ENCODE results near the gene IL34. TPM values are rescaled to one million over a fixed set of nuclear protein-coding genes. Genes with fewer than 3 reads are reported as not detected.

The IL34 gene
- total and polyA plus RNA-seq, 2 of the 13 experiments (the other 11 are each of a cell fraction or from before 2014, with no cell fraction given), result 1.2 to 1.3 TPM

GRCh38 chr16:70691223-70692129, 45.1 kb downstream of the IL34 start (continued):
- TF ChIP-seq, protein P1, sequence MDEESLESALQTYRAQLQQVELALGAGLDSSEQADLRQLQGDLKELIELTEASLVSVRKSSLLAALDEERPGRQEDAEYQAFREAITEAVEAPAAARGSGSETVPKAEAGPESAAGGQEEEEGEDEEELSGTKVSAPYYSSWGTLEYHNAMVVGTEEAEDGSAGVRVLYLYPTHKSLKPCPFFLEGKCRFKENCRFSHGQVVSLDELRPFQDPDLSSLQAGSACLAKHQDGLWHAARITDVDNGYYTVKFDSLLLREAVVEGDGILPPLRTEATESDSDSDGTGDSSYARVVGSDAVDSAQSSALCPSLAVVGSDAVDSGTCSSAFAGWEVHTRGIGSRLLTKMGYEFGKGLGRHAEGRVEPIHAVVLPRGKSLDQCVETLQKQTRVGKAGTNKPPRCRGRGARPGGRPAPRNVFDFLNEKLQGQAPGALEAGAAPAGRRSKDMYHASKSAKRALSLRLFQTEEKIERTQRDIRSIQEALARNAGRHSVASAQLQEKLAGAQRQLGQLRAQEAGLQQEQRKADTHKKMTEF (CRISPR knock-in tag; IDR thresholded peaks at IDR 0.05), result no peak
- TF ChIP-seq JDP2 (CRISPR knock-in tag; IDR thresholded peaks at IDR 0.05; ENCODE audit: borderline replicate concordance) (no peak), ZNF816 (CRISPR knock-in tag; IDR thresholded peaks at IDR 0.05; ENCODE audit: borderline replicate concordance) (no peak), ZXDC (CRISPR knock-in tag; IDR thresholded peaks at IDR 0.05) (no peak), ZNF687 (CRISPR knock-in tag; IDR thresholded peaks at IDR 0.05) (peak; percentile 83), SNAPC2 (CRISPR knock-in tag; IDR thresholded peaks at IDR 0.05) (no peak), ZC3H4 (CRISPR knock-in tag; IDR thresholded peaks at IDR 0.05; ENCODE audit: borderline replicate concordance) (no peak), FOXK2 (IDR thresholded peaks at IDR 0.05) (no peak), NFRKB (IDR thresholded peaks at IDR 0.05) (no peak), HIVEP1 (CRISPR knock-in tag; IDR thresholded peaks at IDR 0.05) (no peak), ATF7-NPFF (CRISPR knock-in tag; IDR thresholded peaks at IDR 0.05; ENCODE audit: low read depth) (no peak), ARNTL (CRISPR knock-in tag; IDR thresholded peaks at IDR 0.05) (no peak), TCF7 (IDR thresholded peaks at IDR 0.05; ENCODE audit: low read depth) (no peak), MIXL1 (CRISPR knock-in tag; IDR thresholded peaks at IDR 0.05) (no peak), ZSCAN22 (CRISPR knock-in tag; IDR thresholded peaks at IDR 0.05) (no peak), YY1 (IDR thresholded peaks at IDR 0.05; ENCODE audit: insufficient read depth, insufficient replicate concordance, low read depth, low read length) (no peak), ZKSCAN1 (IDR thresholded peaks at IDR 0.05; ENCODE audit: low read length) (no peak), ZNF724P (CRISPR knock-in tag; IDR thresholded peaks at IDR 0.05; ENCODE audit: borderline replicate concordance) (no peak), ZNF20 (CRISPR knock-in tag; IDR thresholded peaks at IDR 0.05) (no peak), ETV5 (CRISPR knock-in tag; IDR thresholded peaks at IDR 0.05; ENCODE audit: borderline replicate concordance) (peak; percentile 85)
- TF ChIP-seq, protein P2, sequence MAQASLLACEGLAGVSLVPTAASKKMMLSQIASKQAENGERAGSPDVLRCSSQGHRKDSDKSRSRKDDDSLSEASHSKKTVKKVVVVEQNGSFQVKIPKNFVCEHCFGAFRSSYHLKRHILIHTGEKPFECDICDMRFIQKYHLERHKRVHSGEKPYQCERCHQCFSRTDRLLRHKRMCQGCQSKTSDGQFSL (CRISPR knock-in tag; IDR thresholded peaks at IDR 0.05), result no peak
